NB4 (cell line): ENCODE results near the gene EBF3.

Source experiments
- CTCF ChIP-seq: IDR thresholded peaks from one replicate; pipeline ENCODE4 v1.5.1; 2012; ENCODE audit warnings: low read depth, low read length
- MAX ChIP-seq: IDR thresholded peaks from 2 replicates; pipeline ENCODE4 v1.6.1; 2011; ENCODE audit warnings: low read depth, low read length
- MYC ChIP-seq: IDR thresholded peaks from 2 replicates; pipeline ENCODE4 v1.6.1; 2011; ENCODE audit warnings: low read depth, low read length
- POLR2A ChIP-seq: IDR thresholded peaks from 2 replicates; pipeline ENCODE4 v1.6.1; 2011; ENCODE audit warnings: mild to moderate bottlenecking; ENCODE audit not compliant: insufficient read length; ENCODE audit errors: extremely low read depth

GRCh38 chr10:129910861-129911260 is 53.2 kb downstream of the EBF3 start:
- TF ChIP-seq CTCF (no peak), POLR2A (no peak), MYC (no peak), MAX (no peak)
